ENCODE measurements around the gene TMX2.
"Not testable (repeated sequence)": the region's sequence is repeated elsewhere in the genome, so short reads cannot be mapped to it uniquely, and the experiment has no call there.

The TMX2 gene

DNA sequence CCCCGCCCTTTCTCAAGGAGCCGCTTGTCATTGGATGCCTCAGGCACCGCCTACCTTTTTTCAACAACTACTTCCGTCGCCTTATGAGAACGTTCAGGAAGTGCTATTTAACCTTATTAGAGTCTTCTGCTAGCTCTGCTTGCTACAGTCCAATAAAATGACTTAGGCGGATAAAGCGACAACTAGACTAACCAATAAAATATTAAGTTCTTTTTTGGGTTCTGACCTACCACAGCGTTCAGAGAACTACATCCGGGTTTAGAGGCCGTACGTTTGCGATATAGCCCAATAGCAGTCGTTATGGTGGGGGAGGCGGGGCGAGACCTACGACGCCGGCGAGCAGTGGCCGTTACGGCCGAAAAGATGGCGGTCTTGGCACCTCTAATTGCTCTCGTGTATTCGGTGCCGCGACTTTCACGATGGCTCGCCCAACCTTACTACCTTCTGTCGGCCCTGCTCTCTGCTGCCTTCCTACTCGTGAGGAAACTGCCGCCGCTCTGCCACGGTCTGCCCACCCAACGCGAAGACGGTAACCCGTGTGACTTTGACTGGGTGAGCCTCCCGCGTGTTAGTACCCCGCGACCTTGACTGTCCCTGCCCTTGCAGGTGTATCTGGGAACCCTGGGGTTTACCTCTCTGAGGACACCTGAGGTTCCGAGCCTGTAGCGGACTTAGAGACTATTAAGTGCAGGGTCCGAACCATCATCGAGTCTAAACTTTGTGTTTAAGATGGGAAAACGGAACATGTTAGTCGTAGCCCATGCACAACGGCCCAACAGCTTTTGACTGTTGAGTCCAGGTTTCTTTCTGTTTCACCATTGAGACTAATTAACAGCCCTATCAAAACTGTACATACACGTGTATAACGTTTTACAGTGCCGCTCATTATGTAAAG, at the start of gene TMX2:
Gene TMX2 (plus strand): TSS at position 338 of the 895 bp plus-strand sequence. CDS start 26 bp downstream, at position 364.
- DNase-seq, result peak; percentile 85

GRCh38 chr11:57662893-57663292, 49.5 kb upstream of the TMX2 start:
- no peak for DNase-seq

DNA sequence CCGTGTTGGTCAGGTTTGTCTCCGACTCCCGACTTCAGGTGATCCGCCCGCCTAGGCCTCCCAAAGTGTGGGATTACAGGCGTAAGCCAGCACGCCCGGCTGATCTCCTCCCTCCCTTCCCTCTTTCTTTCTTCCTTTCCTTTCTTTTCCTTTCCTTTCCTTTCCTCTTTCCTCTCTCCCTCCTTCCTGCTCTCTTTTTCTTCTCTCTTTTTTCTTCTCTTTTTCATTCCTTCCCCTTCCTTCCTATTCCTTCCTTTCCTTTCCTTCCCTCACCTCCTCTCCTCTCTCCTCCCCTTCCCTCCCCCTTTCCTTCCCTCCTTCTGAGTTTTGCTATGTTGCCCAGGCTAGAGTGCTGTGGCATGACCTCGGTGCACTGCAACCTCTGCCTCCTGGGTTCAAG, 48.4 kb upstream of the TMX2 start:
- no peak for DNase-seq

- DNase-seq, result peak; percentile 85
These were observed 45.2 kb upstream of the TMX2 start for GRCh38 chr11:57667117-57667735.

GRCh38 chr11:57667736-57668433, 44.5 kb upstream of the TMX2 start, which contains the start of gene ZDHHC5:
Gene ZDHHC5, plus strand, starts transcription at chr11:57668114. Its CDS starts 4,977 bp downstream, at chr11:57673091.
- DNase-seq, result peak; percentile 98

DNA sequence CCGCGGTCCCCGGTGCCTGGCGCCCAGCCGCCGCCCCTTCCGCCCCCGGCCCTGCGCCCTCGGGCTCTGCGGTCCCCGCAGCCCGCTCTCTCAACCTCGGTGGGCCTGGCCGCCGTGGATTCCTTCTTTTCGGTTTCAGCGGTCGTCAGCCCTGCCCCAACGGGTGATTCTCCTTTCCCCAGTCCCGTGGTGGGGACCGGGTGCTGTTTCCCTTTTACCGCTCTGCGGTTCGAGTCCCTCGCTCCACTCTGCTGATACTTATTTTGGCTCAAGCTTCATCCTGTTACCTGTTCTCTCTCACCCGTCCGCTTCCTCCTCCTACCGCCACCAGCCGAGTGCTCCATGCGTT, 44.0 kb upstream of the TMX2 start:
- DNase-seq, result no peak

DNA sequence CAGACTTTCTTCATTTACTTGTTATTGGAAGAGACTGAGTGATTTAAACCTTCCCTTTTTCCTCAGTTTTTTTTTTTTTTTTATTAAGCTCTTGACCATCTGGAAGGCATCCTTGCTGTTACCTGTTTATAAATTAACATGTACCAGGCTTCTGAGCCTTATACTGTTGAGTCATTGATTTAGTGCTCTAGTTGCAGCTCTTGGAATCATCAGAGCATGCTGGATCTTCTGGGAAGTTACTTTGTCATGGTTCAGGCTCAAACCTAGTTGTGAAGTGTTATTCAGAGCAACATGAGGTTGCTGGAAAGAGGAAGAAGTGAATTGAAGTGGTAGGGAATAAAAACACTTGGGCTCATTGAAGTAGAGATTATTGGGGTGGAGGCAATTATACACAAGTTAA, 38.1 kb upstream of the TMX2 start:
- DNase-seq, result no peak

DNA sequence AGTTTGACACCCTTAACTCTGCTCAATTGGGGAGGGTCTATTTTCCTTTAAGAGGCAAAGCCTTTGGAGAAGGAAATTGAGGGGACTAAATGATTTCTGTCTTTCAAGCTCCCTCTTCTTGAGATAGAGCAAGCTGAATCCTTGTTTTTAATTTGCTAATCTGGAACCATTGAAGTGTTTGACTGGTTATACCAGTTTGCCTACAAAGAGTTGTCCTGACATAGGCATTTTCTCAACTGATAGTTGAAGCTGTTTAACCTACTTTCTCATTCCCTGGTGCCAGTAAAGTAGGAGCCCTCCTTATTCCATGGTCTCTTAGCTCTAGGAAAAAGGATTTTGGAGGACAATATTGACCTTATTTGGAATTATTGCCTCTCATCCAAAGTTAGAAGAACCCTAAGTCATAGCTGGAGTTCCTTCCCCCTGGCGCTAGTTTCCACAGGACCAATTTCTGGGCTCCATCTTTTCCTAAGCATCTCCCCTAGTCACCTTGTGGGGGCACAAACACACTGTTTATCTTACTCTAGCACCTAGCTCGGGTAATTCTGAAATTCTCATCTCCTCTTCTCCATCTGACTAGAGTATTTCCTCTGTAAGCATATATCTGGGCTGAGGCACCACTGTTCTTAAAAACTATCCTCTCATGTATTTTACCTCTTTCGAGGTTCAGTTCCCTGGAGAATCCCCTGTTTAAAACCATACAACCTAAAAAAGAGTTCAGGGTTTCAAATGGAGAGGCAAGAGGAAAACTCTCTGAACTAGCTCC, 37.0 kb upstream of the TMX2 start:
- DNase-seq, result no peak

GRCh38 chr11:57679396-57679795, 33.0 kb upstream of the TMX2 start:
- no peak for DNase-seq

- DNase-seq, result no peak
These were observed 31.9 kb upstream of the TMX2 start for GRCh38 chr11:57680552-57680874.

DNA sequence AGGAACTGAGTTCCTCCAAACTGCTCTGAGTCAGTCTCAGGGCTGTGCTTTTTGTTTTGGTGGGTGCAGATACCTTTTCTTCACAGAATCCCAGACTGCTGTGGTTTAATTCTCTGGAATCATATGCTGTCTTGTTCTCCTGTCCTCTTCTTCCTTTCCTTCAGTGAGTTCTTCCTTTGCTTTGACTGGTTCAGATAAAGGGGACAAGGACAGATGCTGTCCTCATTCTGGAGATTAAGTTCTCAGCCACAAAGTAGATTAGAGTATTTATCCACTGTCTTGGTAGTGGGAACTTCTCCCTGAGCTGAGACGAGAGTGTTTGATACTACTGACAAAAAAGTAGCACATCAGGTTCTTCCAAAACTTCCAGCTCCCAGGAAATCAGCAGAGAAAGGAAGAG, 31.2 kb upstream of the TMX2 start:
- DNase-seq, result no peak

GRCh38 chr11:57690474-57690873, 21.9 kb upstream of the TMX2 start:
- not testable (repeated sequence) for DNase-seq

- no peak for DNase-seq
These were observed 13.5 kb upstream of the TMX2 start for GRCh38 chr11:57698843-57699365.

DNA sequence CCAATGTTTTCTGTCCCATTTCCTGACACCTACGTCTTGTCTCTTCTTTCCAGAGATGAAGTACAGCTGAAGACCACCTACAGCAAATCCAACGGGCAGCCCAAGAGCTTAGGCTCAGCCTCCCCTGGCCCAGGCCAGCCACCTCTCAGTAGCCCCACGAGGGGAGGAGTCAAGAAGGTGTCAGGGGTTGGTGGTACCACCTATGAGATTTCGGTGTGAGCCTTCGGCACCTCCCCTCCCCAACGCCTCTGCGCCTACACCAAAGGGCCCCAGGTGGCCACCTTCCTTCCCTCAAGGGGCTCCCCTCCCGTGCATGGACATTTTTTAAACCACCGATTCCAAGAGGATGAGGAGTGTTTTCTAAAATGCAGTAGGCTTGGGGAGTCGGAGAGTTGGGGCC, 12.6 kb upstream of the TMX2 start:
- DNase-seq, result no peak

DNA sequence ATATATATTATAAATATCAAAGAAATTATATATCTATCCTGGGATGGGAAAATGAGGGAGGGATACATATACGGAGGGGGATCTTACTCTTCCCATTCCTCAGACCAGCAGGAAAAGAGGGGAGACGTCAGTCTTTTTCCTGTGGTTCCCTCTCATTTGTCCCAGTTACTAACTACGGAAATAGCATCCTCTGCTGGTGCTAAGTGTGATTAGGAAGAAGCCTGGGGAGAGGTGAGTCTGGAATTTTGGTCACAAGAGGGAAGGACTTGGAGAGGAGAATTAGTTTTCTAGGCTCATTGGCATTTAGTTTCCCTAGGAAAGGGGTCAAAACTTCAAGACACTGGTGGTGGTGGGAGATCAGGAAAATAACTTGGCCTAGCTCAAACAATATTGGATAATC, 12.0 kb upstream of the TMX2 start:
- no peak for DNase-seq

- DNase-seq, result no peak
These were observed 9.1 kb upstream of the TMX2 start for GRCh38 chr11:57703341-57703740.

DNA sequence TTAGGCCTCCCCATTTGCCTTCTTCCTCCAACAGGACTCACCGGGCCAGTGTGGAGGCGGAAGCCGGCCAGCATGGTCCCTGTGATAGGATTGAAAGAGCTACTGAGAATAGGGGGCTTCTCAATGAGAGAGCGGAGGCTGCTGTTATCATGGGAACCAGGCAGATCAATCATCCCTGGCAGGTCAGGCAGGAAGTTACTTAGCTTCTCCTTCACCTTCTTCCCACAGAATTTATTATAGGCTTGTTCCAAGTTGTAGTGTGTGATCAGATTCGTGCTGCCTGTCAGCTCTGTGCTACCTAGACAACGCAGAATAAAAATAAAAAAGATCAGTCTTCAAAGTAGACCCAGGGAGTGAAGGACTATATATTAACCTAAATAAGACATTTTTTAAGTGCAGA, 7.5 kb upstream of the TMX2 start:
- DNase-seq, result no peak

DNA sequence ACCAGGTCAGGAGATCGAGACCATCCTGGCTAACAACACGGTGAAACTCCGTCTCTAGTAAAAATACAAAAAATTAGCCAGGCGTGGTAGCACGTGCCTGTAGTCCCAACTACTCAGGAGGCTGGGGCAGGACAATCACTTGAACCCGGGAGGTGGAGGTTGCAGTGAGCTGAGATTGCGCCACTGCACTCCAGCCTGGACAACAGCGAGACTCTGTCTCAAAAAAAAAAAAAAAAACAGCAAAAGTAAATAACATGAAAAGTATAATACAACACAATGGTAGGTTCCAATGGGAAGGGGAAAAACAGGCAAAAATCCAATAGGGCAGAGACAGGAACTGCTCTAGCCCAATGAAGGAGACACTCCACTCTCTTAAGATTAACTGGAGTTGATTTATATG, 7.0 kb upstream of the TMX2 start:
- not testable (repeated sequence) for DNase-seq

- DNase-seq, result no peak
These were observed 2.5 kb upstream of the TMX2 start for GRCh38 chr11:57709802-57710367.

DNA sequence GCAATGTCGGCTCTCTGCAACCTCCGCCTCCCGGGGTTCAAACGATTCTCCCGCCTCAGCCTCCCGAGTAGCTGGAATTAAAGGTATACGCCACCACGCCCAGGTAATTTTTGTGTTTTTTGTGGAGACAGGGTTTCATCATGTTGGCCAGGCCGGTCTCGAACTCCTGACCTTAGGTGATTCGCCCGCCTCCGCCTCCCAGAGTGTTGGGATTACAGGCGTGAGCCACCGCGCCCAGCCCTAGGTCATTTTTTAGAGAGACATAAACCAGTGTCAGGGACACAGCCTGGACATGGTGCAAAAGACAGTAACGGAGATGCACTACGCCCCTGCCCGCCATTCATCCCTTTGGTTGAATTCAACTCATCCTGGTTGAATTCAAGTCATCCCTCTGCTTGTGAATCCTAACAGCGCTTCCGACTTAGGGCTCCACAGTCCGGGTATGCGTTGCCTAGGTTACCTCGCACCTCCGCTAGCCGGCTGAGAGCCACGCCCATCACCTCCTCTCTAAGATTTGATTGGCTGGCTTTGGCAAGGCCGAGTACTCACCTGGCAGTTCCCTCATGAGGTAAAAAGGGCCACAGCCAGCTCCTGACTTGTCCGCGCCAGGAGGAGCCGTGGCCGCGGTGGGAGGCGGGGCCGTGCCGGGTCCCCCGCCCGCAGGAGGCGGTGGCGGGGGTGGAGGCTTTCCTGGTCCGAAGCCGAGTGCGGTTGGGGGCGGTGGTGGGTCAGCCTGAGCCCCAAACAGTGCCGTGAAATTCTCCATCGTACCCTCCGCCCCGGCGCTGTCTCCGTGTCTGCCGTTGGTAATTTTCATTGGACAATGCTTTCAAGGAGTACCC, 758 bp upstream of the TMX2 start, which contains the start of gene MED19:
Gene MED19 (minus strand): TSS at position 802 of the 842 bp plus-strand sequence. CDS start 36 bp downstream, at position 766.
- DNase-seq, result peak; percentile 58

DNA sequence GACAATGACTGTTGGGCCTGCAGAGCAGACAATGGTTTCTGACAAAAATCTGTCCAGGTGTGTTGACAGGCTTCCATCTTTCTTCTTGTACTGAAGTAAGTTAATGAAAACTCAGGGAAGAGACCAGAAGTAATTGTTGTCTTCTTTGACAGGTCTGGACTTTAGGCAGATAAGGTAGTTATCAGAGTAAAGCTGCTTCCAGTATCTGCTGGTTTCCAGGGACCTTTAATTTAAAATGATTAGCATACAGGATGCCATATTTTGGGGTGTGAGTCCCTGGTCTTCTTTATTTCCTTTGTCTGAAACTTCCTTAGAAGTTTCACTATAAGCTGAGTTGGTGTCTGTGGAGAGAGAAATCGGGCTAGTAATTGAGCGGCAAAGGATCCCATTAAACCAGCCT, 1.4 kb downstream of the TMX2 start:
- no peak for DNase-seq
